ENCODE data around the gene SCUBE3.

SCUBE3 gene

GRCh38 chr6:35258858-35259193 lies 45.1 kb downstream of the SCUBE3 start:
- H3K4me3 ChIP-seq (ENCODE audit: low read depth, low read length), result peak overlapping the region; percentile 93
- in situ Hi-C loops (cut with HindIII; ENCODE audit: low sequenced_read_pairs), result no loop called here
- peak; percentile 72 for DNase-seq (ENCODE audit: low read depth, low spot score)
- peak; percentile 11 for TF ChIP-seq CTCF (IDR thresholded peaks at IDR 0.05; ENCODE audit: low read depth, low read length)

DNA sequence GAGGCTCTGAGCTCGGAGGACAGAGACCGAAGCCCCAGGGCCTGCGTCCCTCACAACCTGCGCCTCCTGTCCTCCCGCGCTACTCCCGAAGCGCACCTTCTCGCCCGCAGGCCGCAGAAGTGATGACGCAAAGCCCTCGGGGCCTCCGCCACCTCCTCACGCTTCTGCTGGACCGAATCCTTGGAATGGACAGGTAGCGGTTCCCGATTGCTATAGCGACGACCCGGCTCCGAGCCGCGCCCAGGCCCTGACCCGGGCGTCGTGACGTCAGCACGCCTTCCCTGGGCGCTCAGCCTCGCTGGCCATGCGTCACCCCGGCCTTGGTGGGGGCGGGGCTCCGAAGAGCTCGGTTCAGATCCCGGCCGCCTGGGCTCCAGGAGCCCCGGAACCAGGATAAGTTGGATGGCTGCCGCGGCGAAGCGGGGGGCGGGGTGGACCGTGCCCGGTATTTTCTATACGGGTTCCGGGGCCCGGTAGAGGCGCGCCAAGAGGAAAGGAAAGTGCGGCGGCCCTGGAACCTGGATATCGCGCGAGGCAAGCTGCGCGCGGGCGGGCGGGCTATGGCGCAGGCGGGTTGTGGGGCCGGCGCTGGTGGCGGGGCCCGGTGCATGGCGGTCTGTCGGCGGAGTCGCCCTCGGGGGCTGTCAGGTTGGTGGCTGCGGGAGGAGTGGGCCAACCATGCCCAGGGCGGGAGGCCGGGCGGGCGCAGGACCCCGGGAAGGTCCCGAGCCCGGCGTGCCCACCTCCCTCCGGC lies 45.6 kb downstream of the SCUBE3 start, which contains the start of gene ZNF76:
Gene ZNF76 (plus strand): TSS at position 542 of the 754 bp plus-strand sequence. CDS start 21,417 bp downstream, outside the sequence.
- H3K4me3 ChIP-seq (ENCODE audit: low read depth, low read length), result peak within 1 kb of the TSS; percentile 93
- DNase-seq (ENCODE audit: low read depth, low spot score), result peak; percentile 98
- TF ChIP-seq CTCF (IDR thresholded peaks at IDR 0.05; ENCODE audit: low read depth, low read length), result no peak
- in situ Hi-C loops (cut with HindIII; ENCODE audit: low sequenced_read_pairs), result no loop called here

- in situ Hi-C loops (cut with HindIII; ENCODE audit: low sequenced_read_pairs), result no loop called here
- DNase-seq (ENCODE audit: low read depth, low spot score), result peak; percentile 18
- peak overlapping the region; percentile 93 for H3K4me3 ChIP-seq (ENCODE audit: low read depth, low read length)
- no peak for TF ChIP-seq CTCF (IDR thresholded peaks at IDR 0.05; ENCODE audit: low read depth, low read length)
These were observed 46.3 kb downstream of the SCUBE3 start for GRCh38 chr6:35259948-35260590.

GRCh38 chr6:35260591-35261570 lies 47.1 kb downstream of the SCUBE3 start:
- no peak for DNase-seq (ENCODE audit: low read depth, low spot score)
- no peak for TF ChIP-seq CTCF (IDR thresholded peaks at IDR 0.05; ENCODE audit: low read depth, low read length)
- peak overlapping the region; percentile 93 for H3K4me3 ChIP-seq (ENCODE audit: low read depth, low read length)
- in situ Hi-C loops (cut with HindIII; ENCODE audit: low sequenced_read_pairs), result no loop called here

DNA sequence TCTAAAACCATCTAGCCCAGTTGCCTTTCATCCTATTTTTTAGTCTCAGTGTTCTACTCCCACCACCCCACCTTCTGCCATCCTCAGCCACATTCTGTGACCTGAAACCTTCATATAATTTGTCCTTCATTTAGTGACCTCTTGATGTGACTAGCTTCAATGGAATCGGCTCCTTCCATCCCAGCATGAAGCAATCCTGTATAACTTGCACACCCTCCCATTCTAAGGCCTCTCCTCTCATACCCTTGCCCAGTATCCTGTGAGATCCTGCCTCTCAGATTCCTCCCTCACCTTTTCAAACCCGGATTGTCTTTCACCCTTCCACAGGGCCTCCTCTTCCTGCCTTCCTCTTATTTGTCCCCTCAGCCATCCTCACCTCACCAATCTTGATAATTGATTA lies 48.8 kb downstream of the SCUBE3 start:
- in situ Hi-C loops (cut with HindIII; ENCODE audit: low sequenced_read_pairs), result no loop called here
- no peak overlapping the region for H3K4me3 ChIP-seq (ENCODE audit: low read depth, low read length)
- TF ChIP-seq CTCF (IDR thresholded peaks at IDR 0.05; ENCODE audit: low read depth, low read length), result no peak
- no peak for DNase-seq (ENCODE audit: low read depth, low spot score)

DNA sequence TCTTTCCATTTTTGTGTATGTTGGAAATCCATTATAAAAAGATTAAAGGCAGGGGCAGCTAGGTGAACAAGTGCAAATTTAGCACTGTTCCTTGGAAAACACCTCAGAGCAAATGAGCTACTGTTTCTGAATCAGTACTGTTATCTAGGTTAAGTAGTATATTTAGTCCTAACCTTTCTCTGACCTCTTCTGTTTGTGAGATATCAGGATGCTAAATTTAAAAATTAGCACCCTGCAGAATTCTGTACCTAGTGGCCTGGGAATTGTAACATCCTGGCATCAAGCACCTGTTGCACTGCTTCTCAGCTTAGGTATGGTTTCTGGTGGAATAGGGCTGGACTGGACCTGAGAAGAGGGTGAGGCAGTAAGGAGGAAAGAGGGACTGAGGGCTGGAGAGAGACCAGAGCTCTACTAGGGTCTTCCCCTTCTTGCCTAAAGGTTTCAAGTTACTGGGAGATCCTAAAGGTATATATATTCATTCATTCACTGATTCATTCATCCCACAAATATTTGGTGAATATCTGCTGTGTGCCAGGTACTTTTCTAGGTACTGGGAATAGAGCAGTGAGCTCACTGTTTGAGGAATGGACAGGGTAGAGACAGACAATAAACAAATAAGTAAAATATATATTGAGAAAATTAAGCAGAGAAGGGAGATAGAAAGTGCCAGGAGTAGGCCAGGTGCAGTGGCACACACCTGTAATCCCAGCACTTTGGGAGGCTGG lies 51.0 kb downstream of the SCUBE3 start:
- no peak overlapping the region for H3K4me3 ChIP-seq (ENCODE audit: low read depth, low read length)
- no peak for DNase-seq (ENCODE audit: low read depth, low spot score)
- no peak for TF ChIP-seq CTCF (IDR thresholded peaks at IDR 0.05; ENCODE audit: low read depth, low read length)
- in situ Hi-C loops (cut with HindIII; ENCODE audit: low sequenced_read_pairs), result no loop called here
